Upper lobe of left lung (tissue), 4 donors: ENCODE results near the gene NFKBIZ.

Experiments used
- EP300 ChIP-seq, 4 donors: sonication (generic); formaldehyde crosslinking; IDR thresholded peaks; one replicate each; pipeline ENCODE4 v1.5.1; 2017; ENCODE audit warnings: antibody characterized with exemption in 4 of 4, control low read depth in 2 of 4
- TF ChIP-seq, protein P1 (sequence below), 6 experiments: fragments of 450-650 bp in 4 of 6; fragments of 200-600 bp in 2 of 6; sonication (generic) in 2 of 6; IDR thresholded peaks; one replicate each; pipeline ENCODE4 v1.5.1; 2016 to 2019; ENCODE audit warnings: antibody characterized with exemption in 6 of 6

DNA sequence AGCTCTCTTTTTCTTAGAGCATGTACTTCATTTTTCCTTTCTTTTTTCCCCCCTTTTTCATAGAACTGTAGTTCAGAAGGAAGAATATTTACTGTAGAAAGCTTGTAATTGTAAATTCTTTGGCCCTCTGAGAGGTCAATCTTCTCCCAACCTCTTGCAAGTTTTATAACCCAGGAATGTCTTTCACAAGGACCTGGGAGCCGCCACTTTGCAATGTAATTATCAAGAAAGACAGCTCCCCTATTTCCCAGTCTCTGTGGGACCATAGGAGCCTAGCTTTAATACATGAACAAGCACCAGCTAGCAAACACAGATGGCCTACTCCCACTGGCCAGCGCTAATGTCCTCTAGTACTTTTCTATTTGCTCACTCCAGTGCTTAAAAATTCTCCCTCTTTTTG is 51.4 kb downstream of the NFKBIZ start:
- no peak for TF ChIP-seq EP300 (IDR thresholded peaks at IDR 0.05)
- TF ChIP-seq, protein P1, sequence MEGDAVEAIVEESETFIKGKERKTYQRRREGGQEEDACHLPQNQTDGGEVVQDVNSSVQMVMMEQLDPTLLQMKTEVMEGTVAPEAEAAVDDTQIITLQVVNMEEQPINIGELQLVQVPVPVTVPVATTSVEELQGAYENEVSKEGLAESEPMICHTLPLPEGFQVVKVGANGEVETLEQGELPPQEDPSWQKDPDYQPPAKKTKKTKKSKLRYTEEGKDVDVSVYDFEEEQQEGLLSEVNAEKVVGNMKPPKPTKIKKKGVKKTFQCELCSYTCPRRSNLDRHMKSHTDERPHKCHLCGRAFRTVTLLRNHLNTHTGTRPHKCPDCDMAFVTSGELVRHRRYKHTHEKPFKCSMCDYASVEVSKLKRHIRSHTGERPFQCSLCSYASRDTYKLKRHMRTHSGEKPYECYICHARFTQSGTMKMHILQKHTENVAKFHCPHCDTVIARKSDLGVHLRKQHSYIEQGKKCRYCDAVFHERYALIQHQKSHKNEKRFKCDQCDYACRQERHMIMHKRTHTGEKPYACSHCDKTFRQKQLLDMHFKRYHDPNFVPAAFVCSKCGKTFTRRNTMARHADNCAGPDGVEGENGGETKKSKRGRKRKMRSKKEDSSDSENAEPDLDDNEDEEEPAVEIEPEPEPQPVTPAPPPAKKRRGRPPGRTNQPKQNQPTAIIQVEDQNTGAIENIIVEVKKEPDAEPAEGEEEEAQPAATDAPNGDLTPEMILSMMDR (IDR thresholded peaks at IDR 0.05): no peak
